NCI-H128 (cell line): ENCODE data around the gene AFAP1.

Experiments
- DNase-seq: peaks from one replicate; lab custom pipeline; 2025; ENCODE audit not compliant: unreplicated experiment; lab: John Stamatoyannopoulos, UW

AFAP1 gene

DNA sequence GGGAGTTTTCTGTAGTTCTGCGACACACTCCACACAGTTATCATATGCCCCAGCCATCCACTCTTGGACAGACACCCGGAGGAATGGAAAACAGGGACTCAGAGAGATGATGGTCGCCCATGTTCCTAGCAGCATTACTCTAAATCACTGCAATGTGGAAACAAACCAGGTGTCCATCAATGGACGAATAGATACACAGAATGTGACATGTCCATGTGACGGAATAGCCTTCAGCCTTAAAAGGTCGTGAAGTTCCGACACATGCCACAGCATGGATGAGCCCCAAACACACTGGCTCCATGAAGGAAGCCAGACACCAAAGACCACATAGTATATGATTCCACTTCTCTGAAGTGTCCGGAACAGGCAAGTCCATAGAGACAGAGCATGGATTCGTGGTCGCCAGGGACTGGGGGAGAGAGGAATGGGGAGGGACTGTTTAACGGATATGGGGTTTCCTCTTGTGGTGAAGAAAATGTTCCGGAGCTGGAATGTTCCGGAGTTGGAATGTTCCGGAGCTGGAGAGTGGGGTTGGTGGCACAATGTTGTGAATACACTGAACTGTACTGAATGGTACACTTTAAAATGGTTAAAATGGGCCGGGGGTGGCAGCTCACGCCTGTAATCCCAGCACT, 28.7 kb upstream of the AFAP1 start:
- DNase-seq = no peak

DNA sequence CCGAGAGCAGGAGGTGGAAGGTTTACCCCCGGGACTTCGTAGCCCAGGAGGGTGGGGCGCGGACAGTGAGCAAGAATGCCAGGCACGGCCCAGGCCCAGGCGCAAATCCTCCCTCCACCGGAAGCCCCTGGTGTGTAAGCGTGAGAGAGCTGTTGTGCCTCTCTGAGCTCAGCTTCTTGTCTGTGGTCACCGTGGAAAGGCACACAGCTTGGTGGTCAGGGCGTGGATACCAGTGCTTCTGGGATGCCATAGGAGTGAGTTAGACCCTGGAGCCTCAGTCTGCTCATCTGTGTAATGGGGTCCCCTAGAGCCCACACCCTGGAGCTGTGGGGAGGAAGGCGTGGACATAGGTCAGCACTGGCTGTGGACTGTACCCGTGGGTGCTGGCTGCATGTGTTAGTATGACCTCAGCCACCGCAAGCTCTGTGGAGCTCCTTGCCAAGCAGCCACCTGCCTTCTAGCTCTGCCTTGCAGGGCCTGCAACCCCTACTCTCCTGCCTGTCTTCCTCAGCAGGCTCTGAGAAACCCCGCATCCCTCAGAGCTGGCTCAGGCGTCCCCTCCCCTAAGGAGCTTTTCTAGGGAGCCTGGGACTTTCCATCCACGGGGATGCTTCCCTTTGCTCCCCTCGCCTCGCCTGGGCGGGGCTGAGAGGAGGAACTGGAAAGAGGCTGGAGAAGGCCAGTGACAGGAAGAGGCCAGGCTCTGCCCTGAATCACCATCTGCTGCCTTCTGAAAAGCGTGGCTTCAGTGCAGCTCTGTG, 28.0 kb upstream of the AFAP1 start:
- no peak for DNase-seq

GRCh38 chr4:7967063-7967440, 27.4 kb upstream of the AFAP1 start:
- no peak for DNase-seq

GRCh38 chr4:7966281-7967062, 26.8 kb upstream of the AFAP1 start:
- DNase-seq = no peak

- no peak for DNase-seq
These were observed 25.4 kb upstream of the AFAP1 start for GRCh38 chr4:7964890-7965662.

DNA sequence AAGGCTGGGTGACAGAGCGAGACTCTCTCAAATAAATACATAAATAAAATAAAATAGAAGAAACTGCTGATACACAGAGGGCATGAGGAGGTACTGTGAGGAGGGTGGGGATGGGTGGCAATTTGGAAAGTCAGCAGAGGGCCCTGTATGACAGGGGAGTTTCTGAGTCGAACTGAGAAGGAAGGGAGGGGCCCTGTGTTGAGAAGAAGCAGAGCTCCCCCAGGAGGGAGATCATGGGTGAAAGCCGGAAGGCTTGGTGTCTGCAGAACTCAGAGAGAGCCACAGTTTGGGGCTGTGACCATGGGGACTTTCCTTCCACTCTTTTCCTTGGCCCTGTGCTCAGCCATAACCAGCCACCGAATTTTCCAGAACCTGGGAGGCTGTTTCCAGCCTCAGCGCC, 24.8 kb upstream of the AFAP1 start:
- DNase-seq = no peak

GRCh38 chr4:7963691-7964090, 24.0 kb upstream of the AFAP1 start:
- DNase-seq = no peak

DNA sequence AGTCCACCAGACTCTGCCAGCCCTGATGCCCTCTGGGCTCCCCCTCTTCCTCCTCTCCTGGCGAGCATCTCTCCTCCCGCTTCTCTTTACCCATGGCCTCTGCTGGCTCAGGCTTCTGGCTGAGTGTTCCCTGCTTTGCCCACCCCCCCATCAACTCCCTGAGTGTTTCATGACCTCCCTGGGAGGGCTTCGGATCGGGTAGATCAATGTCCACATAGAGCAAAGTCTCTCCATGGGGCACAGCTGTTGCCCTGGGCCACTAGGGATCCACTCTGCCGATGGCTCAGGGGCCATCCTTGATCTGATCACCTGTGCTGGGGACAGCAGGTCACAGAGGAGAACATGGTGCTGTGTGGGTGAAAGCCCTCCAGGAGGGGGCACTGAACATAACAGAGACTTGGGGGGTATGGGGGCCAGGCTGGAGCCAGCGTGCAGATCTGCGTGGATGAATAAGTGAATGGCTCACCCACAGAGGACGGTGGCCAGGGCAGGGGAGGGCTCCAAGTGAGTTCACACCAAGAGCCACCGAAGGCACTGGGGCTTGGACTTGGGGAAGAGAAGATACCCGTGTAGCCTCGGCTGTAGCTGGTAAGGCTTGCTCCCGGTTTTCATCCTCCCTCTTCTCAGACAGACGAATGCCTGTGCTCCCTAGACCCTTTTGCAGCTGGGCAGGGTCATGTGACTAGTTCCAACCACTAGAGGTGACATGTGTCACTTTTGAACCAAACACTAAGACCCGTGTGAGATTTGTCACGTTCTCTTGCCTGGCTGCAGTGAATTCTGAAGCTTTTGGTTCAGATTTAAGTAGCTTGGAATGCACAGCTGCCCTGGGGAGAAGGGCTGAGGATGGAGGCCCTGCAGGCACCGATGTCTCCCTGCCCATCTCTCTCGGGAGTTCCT, 23.2 kb upstream of the AFAP1 start:
- no peak for DNase-seq

DNA sequence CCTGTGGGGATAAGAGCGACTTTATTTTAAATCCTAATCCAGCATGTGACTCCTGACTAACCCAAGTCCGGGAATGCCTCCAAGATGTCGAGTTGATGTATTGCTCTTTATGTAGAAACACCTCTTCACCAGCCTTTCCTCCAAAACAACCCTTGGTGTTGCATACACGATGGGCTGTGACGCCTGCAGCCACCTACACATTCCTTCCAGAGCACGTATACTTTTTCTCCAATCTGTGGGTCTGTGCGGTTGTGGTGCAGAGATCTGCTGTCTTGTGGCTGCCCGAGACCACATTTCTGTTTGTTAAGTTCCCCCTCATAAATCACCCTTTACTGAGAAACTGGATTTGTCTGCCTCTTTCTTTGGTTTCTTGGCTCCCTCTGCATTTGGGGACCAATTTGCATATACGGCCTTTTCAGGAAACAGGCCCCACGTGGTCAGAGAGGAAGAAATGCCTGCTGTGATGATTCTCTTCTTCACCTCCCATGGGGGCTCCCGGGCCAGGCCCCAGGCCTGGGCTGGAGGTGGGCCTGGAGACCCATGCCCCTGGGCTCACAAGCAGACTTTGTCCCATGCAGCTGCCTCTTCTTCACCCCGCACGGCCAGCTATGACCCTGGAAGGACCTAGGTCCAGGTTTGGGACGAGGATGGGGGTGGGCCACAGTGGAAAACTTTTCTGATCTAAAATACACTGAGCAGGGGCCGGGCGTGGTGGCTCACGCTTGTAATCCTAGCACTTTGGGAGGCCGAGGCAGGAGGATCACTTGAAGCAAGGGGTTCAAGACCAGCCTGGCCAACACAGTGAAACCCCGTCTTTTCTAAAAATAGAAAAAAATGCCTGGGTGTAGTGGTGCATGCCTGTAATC, 21.4 kb upstream of the AFAP1 start:
- DNase-seq = no peak

GRCh38 chr4:7960017-7960789, 20.5 kb upstream of the AFAP1 start:
- DNase-seq = no peak

DNA sequence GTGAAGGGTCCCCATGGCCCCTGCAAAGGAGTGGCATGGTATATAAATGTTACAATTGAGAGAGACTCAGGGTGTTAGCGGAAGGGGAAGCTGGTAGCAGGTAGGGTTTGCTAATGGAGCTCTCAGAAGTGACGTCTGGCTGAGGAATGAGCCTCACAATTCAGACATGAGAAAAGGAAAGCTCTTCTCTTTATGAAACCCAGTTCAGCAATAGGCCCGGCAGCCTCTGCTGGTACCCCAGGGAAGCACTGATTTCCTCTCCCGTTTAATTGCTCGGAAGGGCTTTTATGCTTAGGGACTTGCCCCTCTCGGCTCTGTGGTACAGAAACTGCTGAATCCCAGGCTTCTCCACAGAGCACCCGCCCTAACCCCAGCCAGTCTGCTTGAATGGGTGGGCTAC, 19.4 kb upstream of the AFAP1 start:
- no peak for DNase-seq

- DNase-seq = no peak
These were observed 17.4 kb upstream of the AFAP1 start for GRCh38 chr4:7956934-7957656.

- no peak for DNase-seq
These were observed 16.7 kb upstream of the AFAP1 start for GRCh38 chr4:7956270-7956808.

DNA sequence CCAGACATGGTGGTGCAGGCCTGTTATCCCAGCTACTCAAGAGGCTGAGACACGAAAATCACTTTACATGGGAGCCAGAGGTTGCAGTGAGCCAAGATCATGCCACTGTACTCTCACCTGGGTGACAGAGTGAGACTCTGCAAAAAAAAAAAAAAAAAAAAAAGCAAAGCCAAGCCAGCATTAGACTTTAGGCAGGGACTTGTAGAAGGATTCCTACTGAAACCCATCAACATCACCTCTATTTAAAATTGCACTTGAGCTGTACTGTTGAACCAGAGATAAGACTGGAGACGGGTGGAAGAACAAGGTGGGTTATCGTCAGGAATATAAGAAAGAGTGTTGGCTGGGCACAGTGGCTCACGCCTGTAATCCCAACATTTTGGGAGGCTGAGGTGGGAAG, 15.7 kb upstream of the AFAP1 start:
- DNase-seq = no peak

DNA sequence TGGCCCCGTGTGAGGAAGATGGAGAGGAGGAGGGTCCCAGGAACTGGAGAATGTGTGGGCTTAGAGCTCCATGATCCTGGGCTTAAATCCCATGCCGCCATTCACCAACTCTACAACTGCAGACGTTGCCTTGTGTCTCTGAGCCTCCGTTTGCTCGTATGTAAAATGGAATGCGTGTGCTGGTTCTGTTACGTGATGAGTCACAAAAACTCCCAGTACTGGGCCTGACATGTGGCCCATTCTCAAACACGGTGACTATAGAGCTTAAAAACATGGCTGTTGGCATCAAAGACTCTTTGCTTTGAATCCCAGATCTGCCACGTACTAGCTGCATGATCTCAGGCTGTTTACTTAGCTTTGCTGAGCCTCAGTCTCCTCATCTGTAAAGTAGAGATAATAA, 13.0 kb upstream of the AFAP1 start:
- DNase-seq = no peak

- no peak for DNase-seq
These were observed 10.8 kb upstream of the AFAP1 start for GRCh38 chr4:7950301-7951092.

DNA sequence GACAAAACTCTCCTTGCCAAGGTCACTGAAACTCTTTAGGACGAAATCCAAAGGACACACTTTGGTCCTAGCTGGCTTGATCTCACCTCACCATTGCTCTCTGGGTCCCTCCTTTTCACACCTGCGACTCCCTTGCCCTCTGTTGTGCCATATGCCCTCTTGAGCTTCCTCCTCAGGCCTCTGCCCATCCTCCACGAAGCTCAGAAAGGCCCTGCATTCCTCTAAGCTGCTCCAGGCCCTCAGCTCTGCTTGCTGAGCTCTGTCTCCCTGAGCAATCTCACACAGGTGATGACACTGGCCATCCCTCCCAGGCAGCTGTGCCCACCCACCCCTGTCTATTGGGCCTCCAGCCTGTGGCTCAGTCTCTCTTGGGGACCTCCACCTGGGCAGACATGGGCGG, 10.1 kb upstream of the AFAP1 start:
- DNase-seq = no peak
